HG02610 (cell line): ENCODE data around the gene TLE1.
"Not testable (repeated sequence)": the region's sequence is repeated elsewhere in the genome, so short reads cannot be mapped to it uniquely, and the experiment has no call there.

Experiments
- ATAC-seq: cut with Tn5 transposase; IDR thresholded peaks from one replicate; pipeline ENCODE4 v1.9.1; 2021; ENCODE audit warnings: mild to moderate bottlenecking, moderate library complexity; ENCODE audit not compliant: unreplicated experiment

Gene TLE1

GRCh38 chr9:81622471-81623255, 66.7 kb downstream of the TLE1 start:
- ATAC-seq, result no peak

DNA sequence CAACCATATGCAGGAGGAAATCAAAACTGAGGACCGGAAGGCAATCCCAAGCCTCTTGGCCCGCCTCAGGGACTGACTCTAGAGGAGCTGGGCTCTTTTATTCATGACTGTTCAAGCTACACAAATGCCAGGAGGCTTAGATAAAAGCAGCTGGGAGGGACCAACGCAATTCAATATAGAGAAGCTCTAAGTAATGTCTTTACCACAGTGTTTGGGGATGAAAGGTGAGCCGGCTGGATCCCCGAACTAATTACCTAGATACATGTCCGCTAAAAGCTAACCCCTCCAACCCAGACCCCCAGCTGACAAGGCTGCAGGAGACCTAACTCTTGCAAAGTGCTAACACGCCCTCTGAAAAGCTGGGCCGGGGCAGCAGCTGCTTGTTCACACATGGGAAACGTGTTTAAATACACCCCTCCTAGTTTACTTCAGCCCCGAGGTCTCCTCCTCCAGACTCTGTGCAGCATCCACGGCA, 67.5 kb downstream of the TLE1 start:
- ATAC-seq, result no peak

GRCh38 chr9:81621118-81621517, 68.2 kb downstream of the TLE1 start:
- no peak for ATAC-seq

- no peak for ATAC-seq
Observed at GRCh38 chr9:81620002-81620390, 69.4 kb downstream of the TLE1 start.

DNA sequence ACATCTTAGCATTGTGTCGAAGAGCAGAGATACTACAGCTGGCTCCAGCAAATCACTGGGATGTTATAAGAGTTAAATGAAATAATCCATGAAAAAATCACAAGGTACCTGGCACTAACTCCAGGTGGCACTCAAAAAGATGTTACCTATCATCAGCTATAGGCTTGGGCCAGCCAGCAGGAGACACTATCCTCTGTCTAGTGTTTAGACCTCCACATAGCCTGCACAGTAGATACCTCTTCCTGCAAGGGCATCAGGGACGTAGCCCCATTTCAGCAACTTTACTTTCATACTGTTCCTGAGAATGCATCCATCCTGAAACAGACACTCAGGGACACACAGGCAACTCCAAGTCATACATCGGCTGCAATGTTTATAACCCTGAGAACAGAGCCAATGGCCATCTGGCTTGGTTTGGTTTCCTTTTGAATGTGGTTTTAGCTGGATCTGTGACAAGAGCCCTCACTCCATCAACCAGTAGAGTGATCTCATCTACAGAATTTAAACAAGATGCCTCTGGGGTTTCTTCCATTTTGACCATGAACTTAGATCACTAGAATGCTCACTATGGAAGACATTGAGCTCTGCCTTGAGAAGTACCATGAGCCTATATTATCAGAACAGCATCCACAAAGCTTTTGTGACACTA, 69.9 kb downstream of the TLE1 start:
- ATAC-seq, result no peak

GRCh38 chr9:81618923-81619322, 70.4 kb downstream of the TLE1 start:
- ATAC-seq, result no peak

- ATAC-seq, result no peak
Observed at GRCh38 chr9:81616141-81616540, 73.2 kb downstream of the TLE1 start.

GRCh38 chr9:81614335-81614734, 75.0 kb downstream of the TLE1 start:
- ATAC-seq, result no peak

GRCh38 chr9:81613002-81613812, 76.1 kb downstream of the TLE1 start:
- ATAC-seq, result no peak

GRCh38 chr9:81611664-81612063, 77.7 kb downstream of the TLE1 start:
- no peak for ATAC-seq

GRCh38 chr9:81610740-81611107, 78.6 kb downstream of the TLE1 start:
- ATAC-seq, result no peak

DNA sequence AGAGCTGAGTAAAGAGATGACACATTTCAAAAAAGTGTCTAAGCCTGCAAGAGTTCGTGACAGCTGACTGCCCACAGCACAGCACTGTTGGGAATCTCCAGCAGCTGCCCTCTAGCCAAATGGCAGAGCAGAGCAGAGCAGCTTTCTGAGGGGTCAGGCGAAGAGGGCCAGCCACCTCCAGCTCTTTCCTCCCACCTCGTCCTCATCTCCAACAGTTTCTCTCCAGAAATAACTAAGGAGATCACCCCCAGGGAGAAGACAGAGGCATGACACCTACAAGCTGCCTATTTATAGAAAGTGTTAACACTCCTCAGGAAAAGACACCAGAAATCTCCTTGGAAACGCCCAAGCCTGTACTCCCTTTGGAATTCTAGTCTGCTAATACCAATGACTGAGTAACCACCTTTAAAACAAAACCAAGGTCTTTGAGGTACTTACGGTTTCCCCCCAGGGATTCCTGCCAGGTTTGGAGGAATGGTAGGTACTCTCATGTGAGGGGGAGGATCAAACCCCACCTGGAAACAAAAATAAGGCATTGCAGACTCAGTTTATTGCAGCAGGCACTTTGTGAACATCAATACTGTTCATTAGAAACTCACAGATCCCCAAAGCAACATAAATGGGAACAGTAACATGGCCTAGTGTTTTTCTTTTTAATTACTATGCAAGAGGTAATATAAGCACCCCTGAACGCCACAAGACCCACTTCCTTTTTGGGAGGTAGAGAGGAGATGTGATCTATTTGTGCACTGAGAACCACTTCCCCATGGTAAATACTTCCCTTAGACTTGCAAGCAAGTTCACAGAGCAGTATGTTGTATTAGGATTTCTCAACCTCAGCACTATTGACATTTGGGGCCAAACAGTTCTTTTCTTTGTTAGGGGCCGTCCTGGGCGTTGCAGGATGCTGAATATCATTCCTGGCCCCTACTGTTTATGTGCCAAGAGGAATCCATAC, 79.3 kb downstream of the TLE1 start:
- no peak for ATAC-seq

- ATAC-seq, result no peak
Observed at GRCh38 chr9:81608289-81608657, 81.1 kb downstream of the TLE1 start.

GRCh38 chr9:81607593-81608288, 81.6 kb downstream of the TLE1 start:
- no peak for ATAC-seq

DNA sequence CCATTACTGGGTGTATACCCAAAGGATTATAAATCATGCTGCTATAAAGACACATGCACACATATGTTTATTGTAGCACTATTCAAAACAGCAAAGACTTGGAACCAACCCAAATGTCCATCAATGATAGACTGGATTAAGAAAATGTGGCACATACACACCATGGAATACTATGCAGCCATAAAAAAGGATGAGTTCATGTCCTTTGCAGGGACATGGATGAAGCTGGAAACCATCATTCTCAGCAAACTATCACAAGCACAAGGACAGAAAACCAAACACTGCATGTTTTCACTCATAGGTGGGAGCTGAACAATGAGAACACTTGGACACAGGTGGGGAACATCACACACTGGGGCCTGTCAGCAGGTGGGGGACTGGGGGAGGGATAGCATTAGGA, 83.1 kb downstream of the TLE1 start:
- not testable (repeated sequence) for ATAC-seq

- no peak for ATAC-seq
Observed at GRCh38 chr9:81605170-81605670, 84.1 kb downstream of the TLE1 start.

DNA sequence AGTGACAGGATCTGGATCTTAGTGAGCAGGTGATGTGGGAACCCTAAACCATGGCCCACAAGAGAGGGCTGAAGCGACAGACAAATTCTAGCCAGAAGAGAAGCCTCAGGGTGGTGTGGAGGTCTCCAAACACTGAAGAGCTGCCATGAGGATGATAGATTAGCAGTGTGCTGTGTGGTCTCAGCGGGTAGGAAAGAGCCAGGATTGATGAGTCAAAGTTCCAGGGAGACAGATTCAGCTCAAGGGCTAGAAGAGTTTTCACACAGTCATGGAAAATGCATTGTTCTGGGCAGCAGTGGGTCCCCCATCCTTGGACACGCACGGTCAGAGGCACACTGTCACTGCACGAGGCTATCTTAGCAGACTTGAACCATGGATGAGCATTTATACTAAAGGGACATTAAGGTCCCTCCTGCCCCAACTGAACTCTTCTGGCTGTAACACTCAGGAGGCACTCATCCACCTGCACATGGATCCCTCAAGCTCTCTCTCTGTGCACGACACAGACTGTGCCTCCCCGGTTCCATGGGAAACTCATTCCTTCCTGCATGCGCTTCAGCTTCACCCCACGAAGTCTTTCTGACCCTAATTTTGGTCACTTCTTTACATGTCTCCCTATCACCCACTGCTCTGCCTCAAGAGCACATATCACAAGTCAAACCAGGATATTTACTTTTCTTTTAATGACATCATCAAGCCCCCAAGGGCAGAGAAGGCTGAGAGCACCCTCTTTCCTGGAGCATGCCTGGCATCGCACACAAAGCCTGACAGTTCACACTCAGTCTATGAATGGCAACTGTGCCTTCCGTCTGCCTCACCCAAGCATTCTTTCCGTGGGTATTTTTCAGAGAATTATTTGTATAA, 84.8 kb downstream of the TLE1 start:
- ATAC-seq, result no peak

DNA sequence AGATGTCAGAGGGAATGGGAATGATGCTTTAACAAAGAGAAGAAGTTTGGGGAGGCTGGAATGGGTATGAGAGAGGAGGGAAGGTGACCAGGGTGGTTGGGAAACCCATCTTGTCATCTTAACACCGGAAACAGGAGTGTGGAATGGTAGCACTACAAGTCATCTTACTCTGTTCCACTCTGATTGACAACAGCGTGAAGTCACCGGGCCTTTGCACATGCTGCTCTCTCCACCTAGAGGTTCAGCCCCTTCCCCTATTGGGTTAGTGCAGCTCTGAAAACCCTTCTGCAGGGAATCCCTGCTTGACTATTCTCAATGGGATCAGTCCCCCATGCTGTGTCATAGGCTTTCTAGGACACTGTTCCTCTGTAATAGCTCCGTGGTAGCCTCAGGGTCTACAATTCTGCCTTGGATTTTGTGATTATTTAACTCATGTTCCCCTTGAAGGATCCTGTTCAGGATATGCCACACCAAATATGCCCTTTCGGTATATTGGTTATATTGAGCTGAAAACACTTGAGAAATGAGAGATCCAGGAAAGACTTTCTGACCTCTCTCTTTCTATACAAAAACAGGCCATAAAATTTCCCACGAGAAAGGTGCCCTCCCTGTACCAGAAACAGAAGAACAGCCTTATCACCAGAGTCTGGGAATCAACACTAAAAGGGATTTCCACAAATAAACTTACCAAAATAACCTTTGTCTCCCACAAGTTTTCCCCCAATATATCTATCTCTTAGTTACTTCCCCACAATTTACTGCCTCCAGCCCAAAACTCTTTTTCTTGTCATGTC, 86.3 kb downstream of the TLE1 start:
- ATAC-seq, result no peak
